Mucosa of gallbladder (tissue), 1 donor: Measurements from ENCODE around the gene MYMK. TPM values are rescaled to one million over a fixed set of nuclear protein-coding genes. Genes with fewer than 3 reads are reported as not detected.

Source experiments
- DNase-seq: peaks from one replicate; pipeline ENCODE4 v3.0.0-alpha.2; 2020; ENCODE audit warnings: low spot score
- total RNA-seq: library from RNA; stranded (reverse); gene quantifications from one replicate; pipeline ENCODE4 v1.2.1, GENCODE V29; 2021
- donor health status: DM: no; HTN: no; CAD: no.

The MYMK gene
- total RNA-seq, 1 donor from 2014 or later: not detected

GRCh38 chr9:133558191-133559126 lies 33.7 kb upstream of the MYMK start:
- peak; percentile 34 for DNase-seq

DNA sequence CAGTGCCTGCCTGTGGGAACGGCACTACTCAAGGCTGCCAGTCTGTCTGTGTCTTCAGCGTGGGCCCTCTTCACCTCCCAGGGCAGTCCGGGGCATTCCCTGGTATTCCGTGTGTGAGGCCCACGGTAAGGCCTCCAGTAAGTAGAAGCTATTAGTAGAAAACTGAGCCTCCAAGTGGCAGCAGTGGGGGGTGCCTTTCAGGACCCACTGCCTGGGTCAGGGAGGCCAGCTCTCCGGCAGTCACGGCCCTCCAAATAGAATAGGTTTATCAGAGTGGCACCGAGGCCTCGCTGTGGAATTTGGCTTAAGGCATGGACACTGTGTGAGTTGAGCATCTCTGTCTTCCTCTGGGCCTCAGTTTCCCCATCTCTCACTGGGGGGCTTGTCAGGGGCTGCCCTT lies 32.8 kb upstream of the MYMK start:
- DNase-seq: no peak

GRCh38 chr9:133556354-133556753 lies 31.6 kb upstream of the MYMK start:
- no peak for DNase-seq

DNA sequence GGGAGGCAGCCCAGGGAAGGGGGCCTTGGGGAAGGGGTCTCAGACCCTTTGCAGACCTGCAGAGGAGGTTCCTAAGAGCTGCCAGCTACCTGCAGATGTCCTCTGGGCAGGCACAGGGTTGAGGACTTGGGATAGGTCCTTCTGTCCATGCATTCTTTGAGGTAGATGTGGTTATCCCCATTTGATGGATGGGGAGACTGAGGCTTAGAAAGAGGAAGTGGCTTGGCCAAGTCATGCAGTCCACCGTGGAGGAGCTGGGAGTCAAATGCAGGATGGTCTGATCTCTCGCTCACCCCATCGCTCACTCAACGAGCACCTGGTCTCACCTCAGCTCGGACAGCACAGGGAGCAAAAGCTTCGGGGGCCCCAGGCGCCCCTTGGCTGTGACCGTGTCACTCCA lies 30.0 kb upstream of the MYMK start:
- DNase-seq: no peak

GRCh38 chr9:133553973-133554713 lies 29.4 kb upstream of the MYMK start:
- DNase-seq: no peak

GRCh38 chr9:133553123-133553522 lies 28.4 kb upstream of the MYMK start:
- DNase-seq: no peak

DNA sequence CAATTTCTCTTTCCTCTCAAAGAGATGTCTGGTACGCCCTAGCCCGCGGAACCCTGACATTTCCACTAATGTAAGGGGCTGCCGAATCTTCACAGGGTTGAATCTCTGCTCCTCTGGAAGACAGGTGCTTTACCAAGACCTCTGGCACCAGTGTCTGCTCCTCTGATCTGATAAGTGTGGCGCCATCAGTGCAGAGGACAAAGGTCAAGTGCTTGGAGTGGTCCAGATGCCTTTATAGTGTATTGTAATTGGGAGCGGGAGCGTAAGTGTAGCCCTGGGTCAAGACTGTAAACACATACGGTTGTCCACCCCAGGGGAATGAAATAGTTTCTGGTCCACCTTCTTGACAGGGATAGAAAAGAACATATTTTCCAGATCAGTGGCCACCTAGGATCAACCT lies 27.5 kb upstream of the MYMK start:
- DNase-seq: no peak

- no peak for DNase-seq
Measured at GRCh38 chr9:133551446-133551845, 26.7 kb upstream of the MYMK start.

GRCh38 chr9:133547116-133547515 lies 22.4 kb upstream of the MYMK start:
- no peak for DNase-seq

DNA sequence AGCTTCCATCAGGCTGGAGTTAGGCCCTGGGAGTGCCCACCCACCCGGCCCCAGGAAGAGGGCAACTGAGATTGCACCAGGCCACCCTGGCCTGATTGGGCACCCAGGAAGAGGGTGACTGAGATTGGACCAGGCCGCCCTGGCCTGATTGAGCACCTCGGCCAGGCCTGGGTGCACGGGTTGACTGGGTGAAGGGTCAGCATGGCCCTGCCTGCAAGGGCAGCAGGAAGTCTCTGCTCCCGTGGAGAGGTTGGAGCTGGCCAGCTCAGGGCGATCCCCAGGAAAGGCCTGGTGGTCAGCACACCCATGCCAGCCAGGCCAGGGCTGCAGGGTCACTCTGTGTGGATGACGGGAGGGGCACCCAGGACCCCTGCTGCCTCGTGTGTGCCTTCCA lies 21.5 kb upstream of the MYMK start:
- no peak for DNase-seq

DNA sequence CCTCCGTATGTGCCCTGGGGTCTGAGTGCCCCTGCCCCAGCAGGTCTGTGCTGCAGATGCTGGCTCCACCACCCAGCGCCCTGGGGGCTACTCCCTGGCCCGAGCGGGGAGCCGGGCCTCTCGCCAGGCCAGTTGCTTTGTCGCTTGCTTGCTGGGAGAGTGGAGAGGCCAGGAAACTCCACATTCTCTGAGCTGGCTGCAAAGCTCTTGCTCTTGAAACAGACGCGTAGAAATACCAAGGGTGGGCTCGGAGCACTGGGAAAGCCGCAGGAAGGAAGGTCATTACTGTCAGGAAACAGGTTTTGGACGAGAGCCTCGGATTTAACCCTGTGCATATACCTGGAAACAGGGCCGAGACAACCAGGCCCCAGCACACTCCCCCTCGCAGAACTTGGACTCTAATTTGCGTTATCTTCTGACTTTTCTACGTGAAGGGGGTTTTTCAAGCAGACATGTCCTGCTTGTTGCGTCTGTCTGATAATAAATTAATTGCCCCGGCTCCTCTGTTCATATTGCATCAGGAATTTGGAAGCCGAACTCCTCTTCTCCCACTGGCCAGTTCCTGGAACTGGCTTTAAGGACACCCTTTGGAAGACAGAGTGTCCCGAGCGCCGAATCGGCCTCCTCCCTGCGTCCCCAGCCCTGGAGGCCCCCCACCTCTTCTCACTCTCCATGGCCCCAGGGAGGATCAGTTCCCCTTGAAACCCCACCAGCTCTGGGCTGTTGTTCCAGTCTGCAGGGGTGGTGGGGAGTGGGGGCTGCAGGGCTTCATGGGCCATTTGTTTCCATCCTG lies 20.9 kb upstream of the MYMK start:
- no peak for DNase-seq

DNA sequence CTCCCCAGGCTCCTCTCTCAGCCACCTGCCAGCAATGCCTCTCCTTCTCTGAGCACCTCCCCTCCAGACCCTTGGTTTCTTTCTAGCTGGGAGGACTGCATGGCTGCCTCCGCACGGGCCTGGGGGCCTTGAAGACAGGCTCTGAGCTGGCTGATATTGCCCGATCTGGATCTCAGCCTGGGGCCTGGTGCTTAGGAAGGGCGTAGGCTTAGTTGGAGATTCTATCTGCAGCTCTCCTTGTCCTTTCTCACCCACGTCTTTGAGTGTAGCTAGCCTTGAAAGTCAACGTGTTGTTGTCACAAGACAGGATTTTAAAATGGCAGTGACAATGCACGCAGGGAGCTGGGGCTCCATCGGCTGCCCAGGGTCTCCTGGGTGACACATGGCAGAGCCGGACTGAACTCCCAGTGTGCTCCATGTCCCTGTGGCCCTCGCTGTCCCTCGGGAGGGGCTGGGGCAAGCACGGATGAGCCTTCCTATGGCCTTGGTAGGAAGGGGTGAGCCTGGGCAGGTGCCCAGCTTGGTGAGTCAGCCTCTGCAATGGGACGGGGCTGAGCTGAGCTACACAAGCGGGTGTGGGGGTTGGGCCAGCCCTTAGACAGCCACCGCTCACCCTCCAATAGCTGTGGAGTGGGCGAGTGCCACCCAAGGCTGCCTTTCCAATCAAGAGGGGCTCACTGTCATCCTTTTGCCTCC lies 19.2 kb upstream of the MYMK start:
- no peak for DNase-seq

- no peak for DNase-seq
Measured at GRCh38 chr9:133542002-133542401, 17.2 kb upstream of the MYMK start.

DNA sequence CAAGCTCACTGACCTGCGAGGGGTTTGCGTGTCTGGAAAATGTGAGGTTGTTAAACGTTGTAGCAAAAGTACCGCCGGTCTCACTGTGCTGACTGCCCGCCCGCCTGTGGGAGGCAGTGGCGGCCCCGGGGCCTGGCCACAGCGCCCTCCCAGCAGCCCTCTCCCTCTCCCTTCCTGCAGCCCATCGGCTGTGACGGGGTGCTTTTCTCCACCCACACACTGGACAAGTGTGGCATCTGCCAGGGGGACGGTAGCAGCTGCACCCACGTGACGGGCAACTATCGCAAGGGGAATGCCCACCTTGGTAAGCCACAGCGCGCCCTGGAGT lies 15.9 kb upstream of the MYMK start:
- DNase-seq: no peak

DNA sequence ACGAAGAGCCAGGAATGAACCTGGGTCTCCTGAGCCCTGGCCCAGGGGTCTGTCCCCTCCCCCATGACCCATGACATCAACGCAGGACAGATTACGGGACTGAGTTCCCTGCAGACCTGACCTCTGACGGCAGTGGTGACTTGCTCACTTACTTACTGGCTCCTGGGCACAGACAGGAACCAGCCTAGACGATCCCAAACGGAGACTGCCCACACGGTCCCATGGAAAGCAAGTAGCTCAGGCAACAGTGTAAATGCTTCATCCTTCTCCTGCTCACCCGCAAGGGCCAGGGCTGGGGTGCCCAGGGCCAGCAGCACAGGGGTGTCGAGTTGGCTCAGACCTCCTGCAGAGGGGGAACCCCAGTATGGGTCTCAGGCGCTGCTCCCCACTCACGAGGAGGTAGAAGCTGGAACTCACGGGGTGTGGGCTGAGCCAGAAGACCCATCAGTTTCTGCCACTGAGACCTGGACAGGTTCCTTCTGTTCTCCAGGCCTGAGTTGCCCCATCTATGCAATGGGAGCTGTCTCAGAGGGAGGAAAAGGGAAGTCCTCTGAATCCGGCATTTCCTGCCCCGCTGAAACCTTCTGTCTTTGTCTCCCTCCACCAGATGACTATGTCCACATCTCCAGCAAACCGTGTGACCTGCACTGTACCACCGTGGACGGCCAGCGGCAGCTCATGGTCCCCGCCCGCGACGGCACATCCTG lies 15.4 kb upstream of the MYMK start:
- DNase-seq: no peak

GRCh38 chr9:133538851-133539833 lies 14.4 kb upstream of the MYMK start:
- no peak for DNase-seq

DNA sequence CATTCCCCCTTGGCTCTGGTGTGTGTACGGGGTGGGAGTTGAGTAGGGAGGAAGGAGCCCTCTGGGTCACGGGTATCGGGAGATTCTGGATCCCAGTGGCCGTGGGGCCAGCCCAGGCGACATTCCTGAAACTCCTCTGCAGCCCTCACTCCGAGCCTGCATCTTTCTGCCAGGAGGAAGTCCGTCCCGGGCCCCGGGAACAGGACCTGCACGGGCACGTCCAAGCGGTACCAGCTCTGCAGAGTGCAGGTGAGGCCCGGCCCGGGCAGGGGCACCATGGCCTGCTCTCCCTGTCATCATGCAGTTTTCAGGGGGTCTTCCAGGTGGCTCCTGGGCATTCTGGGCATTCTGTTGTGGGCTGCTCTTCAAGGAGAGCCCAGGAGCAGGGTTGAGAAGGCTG lies 13.4 kb upstream of the MYMK start:
- DNase-seq: no peak

DNA sequence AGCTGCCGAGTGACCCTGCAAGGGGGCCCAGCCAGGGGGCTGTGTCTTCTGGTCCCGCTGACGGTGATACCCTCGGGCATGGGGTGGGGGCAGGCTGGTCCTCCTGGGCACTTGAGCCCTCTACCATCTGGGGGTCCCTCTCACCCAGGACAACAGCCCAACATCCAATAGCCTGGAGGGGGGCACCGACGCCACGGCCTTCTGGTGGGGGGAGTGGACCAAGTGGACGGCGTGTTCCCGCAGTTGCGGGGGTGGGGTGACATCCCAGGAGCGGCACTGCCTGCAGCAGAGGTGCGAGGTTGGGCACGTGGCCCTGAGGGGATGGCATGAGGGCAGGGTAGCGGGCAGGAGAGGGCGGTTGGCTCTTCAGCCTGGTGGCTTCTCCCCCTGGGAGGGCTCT lies 12.5 kb upstream of the MYMK start:
- DNase-seq: no peak

- DNase-seq: no peak
Measured at GRCh38 chr9:133536536-133536935, 11.8 kb upstream of the MYMK start.

- DNase-seq: no peak
Measured at GRCh38 chr9:133536080-133536479, 11.3 kb upstream of the MYMK start.
